DMS 273 treated with DMSO at 0.1 percent for 48 hours (cell line): ENCODE data around the gene PGGHG.
"Not testable (repeated sequence)": the region's sequence is repeated elsewhere in the genome, so short reads cannot be mapped to it uniquely, and the experiment has no call there.

ENCODE experiments used
- DNase-seq: peaks from one replicate; lab custom pipeline; 2025; lab: John Stamatoyannopoulos, UW

Gene PGGHG

GRCh38 chr11:313787-314553, 25.0 kb downstream of the PGGHG start, which contains the start of gene IFITM1:
TSS of gene IFITM1 (plus strand) at chr11:314040. CDS start at chr11:314171, 131 bp downstream.
- DNase-seq, result no peak

- DNase-seq, result not testable (repeated sequence)
Measured at GRCh38 chr11:314554-314875, 25.6 kb downstream of the PGGHG start.

GRCh38 chr11:315051-315481, 26.1 kb downstream of the PGGHG start:
- no peak for DNase-seq

- DNase-seq, result no peak
Measured at GRCh38 chr11:315516-315994, 26.6 kb downstream of the PGGHG start.

GRCh38 chr11:316031-316701, 27.2 kb downstream of the PGGHG start:
- no peak for DNase-seq

- DNase-seq, result no peak
Measured at GRCh38 chr11:316891-317301, 28.0 kb downstream of the PGGHG start.

- DNase-seq, result not testable (repeated sequence)
Measured at GRCh38 chr11:317668-318404, 28.9 kb downstream of the PGGHG start.

GRCh38 chr11:318405-319120, 29.6 kb downstream of the PGGHG start:
- DNase-seq, result not testable (repeated sequence)

GRCh38 chr11:319121-319887, 30.4 kb downstream of the PGGHG start:
- DNase-seq, result not testable (repeated sequence)

GRCh38 chr11:319888-320273, 31.0 kb downstream of the PGGHG start:
- not testable (repeated sequence) for DNase-seq

GRCh38 chr11:324156-324555, 35.2 kb downstream of the PGGHG start:
- DNase-seq, result no peak

GRCh38 chr11:324593-325517, 35.9 kb downstream of the PGGHG start:
- DNase-seq, result not testable (repeated sequence)

GRCh38 chr11:325796-326591, 37.1 kb downstream of the PGGHG start:
- DNase-seq, result no peak

GRCh38 chr11:326592-326841, 37.6 kb downstream of the PGGHG start:
- DNase-seq, result no peak

GRCh38 chr11:326842-327580, 38.1 kb downstream of the PGGHG start:
- no peak for DNase-seq

GRCh38 chr11:327581-327923, 38.6 kb downstream of the PGGHG start:
- DNase-seq, result no peak

GRCh38 chr11:328012-328411, 39.1 kb downstream of the PGGHG start:
- no peak for DNase-seq

GRCh38 chr11:328516-329100, 39.7 kb downstream of the PGGHG start:
- DNase-seq, result not testable (repeated sequence)

- DNase-seq, result no peak
Measured at GRCh38 chr11:329886-330253, 40.9 kb downstream of the PGGHG start.
